Esophagus squamous epithelium (tissue), 4 donors: Measurements from ENCODE around the gene FRMD4A.

Source experiments
- POLR2A ChIP-seq, 4 donors: fragments of 450-650 bp; IDR thresholded peaks; one replicate each; pipeline ENCODE4 v1.6.1; 2017; ENCODE audit warnings: antibody characterized with exemption in 4 of 4, mild to moderate bottlenecking in 4 of 4, moderate library complexity in 3 of 4
- TF ChIP-seq, protein P1 (sequence below), 6 experiments: fragments of 450-650 bp in 4 of 6; fragments of 200-600 bp in 2 of 6; sonication (generic) in 2 of 6; IDR thresholded peaks; one replicate each; pipeline ENCODE4 v1.5.1; 2016 to 2019; ENCODE audit warnings: antibody characterized with exemption in 6 of 6, mild to moderate bottlenecking in 4 of 6, moderate library complexity in 4 of 6

DNA sequence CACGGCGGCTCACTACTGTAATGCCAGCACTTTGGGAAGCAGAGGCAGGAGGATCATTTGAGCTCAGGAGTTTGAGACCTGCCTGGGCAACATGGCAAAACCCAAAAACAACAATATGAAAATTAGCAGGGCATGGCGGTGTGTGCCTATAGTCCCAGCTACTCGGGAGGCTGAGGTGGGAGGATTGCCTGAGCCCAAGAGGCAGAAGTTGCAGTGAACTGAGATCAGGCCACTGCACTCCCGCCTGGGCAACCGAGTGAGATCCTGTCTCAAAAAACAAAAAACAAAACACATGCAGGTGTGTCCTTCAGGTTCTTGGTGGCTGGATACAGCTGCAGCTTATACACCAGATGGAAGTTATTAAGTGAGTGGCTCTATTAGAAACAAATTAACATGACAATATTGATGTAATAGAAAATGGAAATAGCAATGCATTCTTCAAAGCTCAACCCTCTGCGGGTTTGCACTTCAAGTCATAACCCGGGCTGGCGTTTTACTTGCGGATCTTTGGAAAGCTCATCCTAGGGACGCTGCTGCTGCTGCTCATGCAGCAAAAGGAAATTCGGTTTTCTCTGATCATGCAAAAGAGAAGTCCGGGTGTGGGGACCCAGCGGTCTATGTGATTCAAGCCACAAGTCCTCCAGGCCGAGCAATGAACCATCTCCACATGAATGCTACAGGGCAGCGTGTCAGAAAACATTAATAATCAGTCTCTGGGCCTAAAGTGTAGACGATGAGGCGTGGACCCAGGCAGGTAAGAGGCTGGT lies 462.0 kb downstream of the FRMD4A start:
- TF ChIP-seq POLR2A (IDR thresholded peaks at IDR 0.05): no peak
- TF ChIP-seq, protein P1, sequence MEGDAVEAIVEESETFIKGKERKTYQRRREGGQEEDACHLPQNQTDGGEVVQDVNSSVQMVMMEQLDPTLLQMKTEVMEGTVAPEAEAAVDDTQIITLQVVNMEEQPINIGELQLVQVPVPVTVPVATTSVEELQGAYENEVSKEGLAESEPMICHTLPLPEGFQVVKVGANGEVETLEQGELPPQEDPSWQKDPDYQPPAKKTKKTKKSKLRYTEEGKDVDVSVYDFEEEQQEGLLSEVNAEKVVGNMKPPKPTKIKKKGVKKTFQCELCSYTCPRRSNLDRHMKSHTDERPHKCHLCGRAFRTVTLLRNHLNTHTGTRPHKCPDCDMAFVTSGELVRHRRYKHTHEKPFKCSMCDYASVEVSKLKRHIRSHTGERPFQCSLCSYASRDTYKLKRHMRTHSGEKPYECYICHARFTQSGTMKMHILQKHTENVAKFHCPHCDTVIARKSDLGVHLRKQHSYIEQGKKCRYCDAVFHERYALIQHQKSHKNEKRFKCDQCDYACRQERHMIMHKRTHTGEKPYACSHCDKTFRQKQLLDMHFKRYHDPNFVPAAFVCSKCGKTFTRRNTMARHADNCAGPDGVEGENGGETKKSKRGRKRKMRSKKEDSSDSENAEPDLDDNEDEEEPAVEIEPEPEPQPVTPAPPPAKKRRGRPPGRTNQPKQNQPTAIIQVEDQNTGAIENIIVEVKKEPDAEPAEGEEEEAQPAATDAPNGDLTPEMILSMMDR (IDR thresholded peaks at IDR 0.05): no peak
